22Rv1 (cell line): Measurements from ENCODE around the gene COL8A1.

Experiments used
- ZFX ChIP-seq: fragments of 450-650 bp; IDR thresholded peaks from 2 replicates; pipeline ENCODE4 v1.6.1; 2017; ENCODE audit warnings: antibody characterized with exemption, borderline replicate concordance
- TF ChIP-seq, protein P1 (sequence below): fragments of 450-650 bp; IDR thresholded peaks from 2 replicates; pipeline ENCODE4 v1.5.1; 2017; ENCODE audit warnings: mild to moderate bottlenecking

DNA sequence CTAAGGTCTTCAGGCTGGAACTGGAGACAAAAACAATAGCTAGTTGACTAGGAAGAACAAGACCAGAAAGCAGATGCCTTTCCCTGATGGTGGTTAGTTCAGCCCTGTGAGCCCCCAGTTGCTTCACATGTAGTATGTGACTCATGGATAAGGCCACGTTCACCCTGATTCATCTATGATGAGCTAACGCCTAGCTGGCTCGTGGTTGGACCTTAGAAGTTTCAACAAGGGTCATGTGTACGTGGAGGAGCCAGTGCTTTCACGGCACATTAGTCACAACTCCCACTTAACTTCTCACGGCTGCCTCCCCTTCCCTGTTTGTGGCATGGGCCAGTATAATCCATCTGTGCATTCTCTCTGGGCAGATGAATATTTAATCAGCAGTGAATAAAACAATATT, 20.6 kb downstream of the COL8A1 start:
- TF ChIP-seq, protein P1, sequence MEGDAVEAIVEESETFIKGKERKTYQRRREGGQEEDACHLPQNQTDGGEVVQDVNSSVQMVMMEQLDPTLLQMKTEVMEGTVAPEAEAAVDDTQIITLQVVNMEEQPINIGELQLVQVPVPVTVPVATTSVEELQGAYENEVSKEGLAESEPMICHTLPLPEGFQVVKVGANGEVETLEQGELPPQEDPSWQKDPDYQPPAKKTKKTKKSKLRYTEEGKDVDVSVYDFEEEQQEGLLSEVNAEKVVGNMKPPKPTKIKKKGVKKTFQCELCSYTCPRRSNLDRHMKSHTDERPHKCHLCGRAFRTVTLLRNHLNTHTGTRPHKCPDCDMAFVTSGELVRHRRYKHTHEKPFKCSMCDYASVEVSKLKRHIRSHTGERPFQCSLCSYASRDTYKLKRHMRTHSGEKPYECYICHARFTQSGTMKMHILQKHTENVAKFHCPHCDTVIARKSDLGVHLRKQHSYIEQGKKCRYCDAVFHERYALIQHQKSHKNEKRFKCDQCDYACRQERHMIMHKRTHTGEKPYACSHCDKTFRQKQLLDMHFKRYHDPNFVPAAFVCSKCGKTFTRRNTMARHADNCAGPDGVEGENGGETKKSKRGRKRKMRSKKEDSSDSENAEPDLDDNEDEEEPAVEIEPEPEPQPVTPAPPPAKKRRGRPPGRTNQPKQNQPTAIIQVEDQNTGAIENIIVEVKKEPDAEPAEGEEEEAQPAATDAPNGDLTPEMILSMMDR: no peak
- TF ChIP-seq ZFX: no peak
